C4-2B (cell line): ENCODE data around the gene THEM5.

ENCODE experiments used
- CTCF ChIP-seq: fragments of 450-650 bp; conservative IDR thresholded peaks from 2 replicates; pipeline ENCODE4 v1.5.1; 2017; ENCODE audit warnings: mild to moderate bottlenecking
- ZFX ChIP-seq: fragments of 450-650 bp; IDR thresholded peaks from 2 replicates; pipeline ENCODE4 v1.6.1; 2017

- no peak for TF ChIP-seq CTCF
- TF ChIP-seq ZFX, result no peak
Measured at GRCh38 chr1:151813271-151813977, 40.1 kb downstream of the THEM5 start.
